Measurements from ENCODE around the gene SPECC1. TPM values are rescaled to one million over a fixed set of nuclear protein-coding genes. Genes with fewer than 3 reads are reported as not detected.

SPECC1 gene
- total and polyA plus RNA-seq, 9 of the 15 experiments (the other 6 are each of a cell fraction or from before 2014, with no cell fraction given), result 2.4 to 19.6 (median 14.7) TPM

DNA sequence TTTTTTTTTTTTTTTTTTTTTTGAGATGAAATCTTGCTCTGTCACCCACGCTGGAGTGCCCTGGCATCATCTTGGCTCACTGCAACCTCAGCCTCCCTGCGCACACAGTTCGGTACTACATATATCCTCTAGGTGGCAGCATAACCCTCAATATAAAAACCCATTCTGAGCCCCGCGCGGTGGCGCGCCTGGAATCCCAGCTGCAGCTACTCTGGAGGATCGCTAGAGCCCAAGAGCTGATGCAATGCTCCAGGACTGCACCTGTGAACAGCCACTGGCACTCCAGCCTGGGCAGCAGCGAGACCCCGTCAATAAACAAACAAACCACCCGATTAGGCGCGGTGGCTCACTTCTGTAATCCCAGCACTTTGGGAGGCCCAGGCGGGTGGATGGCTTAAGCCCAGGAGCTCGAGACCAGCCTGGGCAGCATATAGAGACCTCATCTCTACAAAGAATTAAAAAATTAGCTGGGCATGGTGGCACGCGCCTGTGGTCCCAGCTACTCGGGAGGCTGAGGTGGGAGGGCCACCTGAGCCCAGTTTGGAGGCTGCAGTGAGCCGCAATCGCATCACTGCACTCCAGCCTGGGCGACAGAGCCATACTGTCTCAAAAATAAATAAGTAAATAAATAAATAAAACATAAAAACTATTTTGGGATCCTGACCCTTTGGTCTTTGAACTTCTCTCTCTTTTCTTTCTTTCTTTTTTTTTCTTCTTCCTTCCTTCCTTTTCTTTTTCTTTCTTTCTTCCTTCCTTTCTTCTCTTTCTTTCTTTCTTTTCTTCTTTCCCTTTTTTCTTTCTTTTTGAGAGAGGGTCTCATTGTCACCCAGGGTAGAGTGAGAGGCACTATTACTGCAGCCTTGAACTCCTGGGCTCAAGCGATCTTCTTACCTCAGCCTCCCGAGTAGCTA lies 16.1 kb upstream of the SPECC1 start (continued):
- TF ChIP-seq, protein P1, sequence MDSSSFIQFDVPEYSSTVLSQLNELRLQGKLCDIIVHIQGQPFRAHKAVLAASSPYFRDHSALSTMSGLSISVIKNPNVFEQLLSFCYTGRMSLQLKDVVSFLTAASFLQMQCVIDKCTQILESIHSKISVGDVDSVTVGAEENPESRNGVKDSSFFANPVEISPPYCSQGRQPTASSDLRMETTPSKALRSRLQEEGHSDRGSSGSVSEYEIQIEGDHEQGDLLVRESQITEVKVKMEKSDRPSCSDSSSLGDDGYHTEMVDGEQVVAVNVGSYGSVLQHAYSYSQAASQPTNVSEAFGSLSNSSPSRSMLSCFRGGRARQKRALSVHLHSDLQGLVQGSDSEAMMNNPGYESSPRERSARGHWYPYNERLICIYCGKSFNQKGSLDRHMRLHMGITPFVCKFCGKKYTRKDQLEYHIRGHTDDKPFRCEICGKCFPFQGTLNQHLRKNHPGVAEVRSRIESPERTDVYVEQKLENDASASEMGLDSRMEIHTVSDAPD (CRISPR knock-in tag; IDR thresholded peaks at IDR 0.05), result no peak
- TF ChIP-seq, protein P2, sequence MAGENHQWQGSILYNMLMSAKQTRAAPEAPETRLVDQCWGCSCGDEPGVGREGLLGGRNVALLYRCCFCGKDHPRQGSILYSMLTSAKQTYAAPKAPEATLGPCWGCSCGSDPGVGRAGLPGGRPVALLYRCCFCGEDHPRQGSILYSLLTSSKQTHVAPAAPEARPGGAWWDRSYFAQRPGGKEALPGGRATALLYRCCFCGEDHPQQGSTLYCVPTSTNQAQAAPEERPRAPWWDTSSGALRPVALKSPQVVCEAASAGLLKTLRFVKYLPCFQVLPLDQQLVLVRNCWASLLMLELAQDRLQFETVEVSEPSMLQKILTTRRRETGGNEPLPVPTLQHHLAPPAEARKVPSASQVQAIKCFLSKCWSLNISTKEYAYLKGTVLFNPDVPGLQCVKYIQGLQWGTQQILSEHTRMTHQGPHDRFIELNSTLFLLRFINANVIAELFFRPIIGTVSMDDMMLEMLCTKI (IDR thresholded peaks at IDR 0.05; ENCODE audit: partially characterized antibody), result no peak
- TF ChIP-seq, protein P3, sequence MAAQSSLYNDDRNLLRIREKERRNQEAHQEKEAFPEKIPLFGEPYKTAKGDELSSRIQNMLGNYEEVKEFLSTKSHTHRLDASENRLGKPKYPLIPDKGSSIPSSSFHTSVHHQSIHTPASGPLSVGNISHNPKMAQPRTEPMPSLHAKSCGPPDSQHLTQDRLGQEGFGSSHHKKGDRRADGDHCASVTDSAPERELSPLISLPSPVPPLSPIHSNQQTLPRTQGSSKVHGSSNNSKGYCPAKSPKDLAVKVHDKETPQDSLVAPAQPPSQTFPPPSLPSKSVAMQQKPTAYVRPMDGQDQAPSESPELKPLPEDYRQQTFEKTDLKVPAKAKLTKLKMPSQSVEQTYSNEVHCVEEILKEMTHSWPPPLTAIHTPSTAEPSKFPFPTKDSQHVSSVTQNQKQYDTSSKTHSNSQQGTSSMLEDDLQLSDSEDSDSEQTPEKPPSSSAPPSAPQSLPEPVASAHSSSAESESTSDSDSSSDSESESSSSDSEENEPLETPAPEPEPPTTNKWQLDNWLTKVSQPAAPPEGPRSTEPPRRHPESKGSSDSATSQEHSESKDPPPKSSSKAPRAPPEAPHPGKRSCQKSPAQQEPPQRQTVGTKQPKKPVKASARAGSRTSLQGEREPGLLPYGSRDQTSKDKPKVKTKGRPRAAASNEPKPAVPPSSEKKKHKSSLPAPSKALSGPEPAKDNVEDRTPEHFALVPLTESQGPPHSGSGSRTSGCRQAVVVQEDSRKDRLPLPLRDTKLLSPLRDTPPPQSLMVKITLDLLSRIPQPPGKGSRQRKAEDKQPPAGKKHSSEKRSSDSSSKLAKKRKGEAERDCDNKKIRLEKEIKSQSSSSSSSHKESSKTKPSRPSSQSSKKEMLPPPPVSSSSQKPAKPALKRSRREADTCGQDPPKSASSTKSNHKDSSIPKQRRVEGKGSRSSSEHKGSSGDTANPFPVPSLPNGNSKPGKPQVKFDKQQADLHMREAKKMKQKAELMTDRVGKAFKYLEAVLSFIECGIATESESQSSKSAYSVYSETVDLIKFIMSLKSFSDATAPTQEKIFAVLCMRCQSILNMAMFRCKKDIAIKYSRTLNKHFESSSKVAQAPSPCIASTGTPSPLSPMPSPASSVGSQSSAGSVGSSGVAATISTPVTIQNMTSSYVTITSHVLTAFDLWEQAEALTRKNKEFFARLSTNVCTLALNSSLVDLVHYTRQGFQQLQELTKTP (IDR thresholded peaks at IDR 0.05; ENCODE audit: low read depth in 1 of 2, partially characterized antibody in 2 of 2), result no peak
- no peak for TF ChIP-seq SMAD4 (CRISPR knock-in tag; conservative IDR thresholded peaks at IDR 0.05)
